Middle frontal gyrus (tissue), 1 donor: Measurements from ENCODE around the gene FOXP1.

Experiments used
- DNase-seq: peaks from one replicate; pipeline ENCODE4 v3.0.0-alpha.2; 2015; ENCODE audit warnings: low spot score; ENCODE audit errors: extremely low spot score

The FOXP1 gene

GRCh38 chr3:71376911-71377310 is 206.6 kb downstream of the FOXP1 start:
- DNase-seq, result no peak

- no peak for DNase-seq
Observed at GRCh38 chr3:71376503-71376902, 207.0 kb downstream of the FOXP1 start.

GRCh38 chr3:71374582-71374981 is 208.9 kb downstream of the FOXP1 start:
- no peak for DNase-seq

- DNase-seq, result no peak
Observed at GRCh38 chr3:71372911-71373637, 210.5 kb downstream of the FOXP1 start.

- no peak for DNase-seq
Observed at GRCh38 chr3:71372241-71372768, 211.2 kb downstream of the FOXP1 start.

GRCh38 chr3:71371282-71371681 is 212.2 kb downstream of the FOXP1 start:
- DNase-seq, result no peak

GRCh38 chr3:71370467-71370866 is 213.1 kb downstream of the FOXP1 start:
- no peak for DNase-seq

- no peak for DNase-seq
Observed at GRCh38 chr3:71369701-71370391, 213.7 kb downstream of the FOXP1 start.

- DNase-seq, result no peak
Observed at GRCh38 chr3:71366988-71367604, 216.4 kb downstream of the FOXP1 start.

- no peak for DNase-seq
Observed at GRCh38 chr3:71361334-71361890, 222.1 kb downstream of the FOXP1 start.

GRCh38 chr3:71360764-71361163 is 222.8 kb downstream of the FOXP1 start:
- DNase-seq, result no peak

- DNase-seq, result no peak
Observed at GRCh38 chr3:71360180-71360579, 223.3 kb downstream of the FOXP1 start.

- DNase-seq, result no peak
Observed at GRCh38 chr3:71358243-71358642, 225.3 kb downstream of the FOXP1 start.

- DNase-seq, result no peak
Observed at GRCh38 chr3:71356265-71356664, 227.3 kb downstream of the FOXP1 start.

GRCh38 chr3:71355862-71356261 is 227.7 kb downstream of the FOXP1 start:
- DNase-seq, result no peak

- no peak for DNase-seq
Observed at GRCh38 chr3:71355037-71355436, 228.5 kb downstream of the FOXP1 start.

GRCh38 chr3:71351403-71352149 is 232.0 kb downstream of the FOXP1 start:
- DNase-seq, result no peak

- DNase-seq, result no peak
Observed at GRCh38 chr3:71350998-71351397, 232.5 kb downstream of the FOXP1 start.

- no peak for DNase-seq
Observed at GRCh38 chr3:71348831-71349230, 234.7 kb downstream of the FOXP1 start.

GRCh38 chr3:71348001-71348632 is 235.4 kb downstream of the FOXP1 start:
- no peak for DNase-seq

- DNase-seq, result no peak
Observed at GRCh38 chr3:71346061-71346460, 237.5 kb downstream of the FOXP1 start.
